H1 (cell line): ENCODE results near the gene DAPK2.

Experiments used
- MAX ChIP-seq: IDR thresholded peaks from 2 replicates; pipeline ENCODE4 v1.6.1; 2012; ENCODE audit warnings: inconsistent platforms
- RFX5 ChIP-seq: IDR thresholded peaks from 2 replicates; pipeline ENCODE4 v1.6.1; 2011; ENCODE audit warnings: low read depth, low read length, improper control_type of control experiment, borderline replicate concordance
- TAF1 ChIP-seq: IDR thresholded peaks from 2 replicates; pipeline ENCODE4 v1.6.1; 2011; ENCODE audit warnings: mild to moderate bottlenecking, low read depth, low read length

DNA sequence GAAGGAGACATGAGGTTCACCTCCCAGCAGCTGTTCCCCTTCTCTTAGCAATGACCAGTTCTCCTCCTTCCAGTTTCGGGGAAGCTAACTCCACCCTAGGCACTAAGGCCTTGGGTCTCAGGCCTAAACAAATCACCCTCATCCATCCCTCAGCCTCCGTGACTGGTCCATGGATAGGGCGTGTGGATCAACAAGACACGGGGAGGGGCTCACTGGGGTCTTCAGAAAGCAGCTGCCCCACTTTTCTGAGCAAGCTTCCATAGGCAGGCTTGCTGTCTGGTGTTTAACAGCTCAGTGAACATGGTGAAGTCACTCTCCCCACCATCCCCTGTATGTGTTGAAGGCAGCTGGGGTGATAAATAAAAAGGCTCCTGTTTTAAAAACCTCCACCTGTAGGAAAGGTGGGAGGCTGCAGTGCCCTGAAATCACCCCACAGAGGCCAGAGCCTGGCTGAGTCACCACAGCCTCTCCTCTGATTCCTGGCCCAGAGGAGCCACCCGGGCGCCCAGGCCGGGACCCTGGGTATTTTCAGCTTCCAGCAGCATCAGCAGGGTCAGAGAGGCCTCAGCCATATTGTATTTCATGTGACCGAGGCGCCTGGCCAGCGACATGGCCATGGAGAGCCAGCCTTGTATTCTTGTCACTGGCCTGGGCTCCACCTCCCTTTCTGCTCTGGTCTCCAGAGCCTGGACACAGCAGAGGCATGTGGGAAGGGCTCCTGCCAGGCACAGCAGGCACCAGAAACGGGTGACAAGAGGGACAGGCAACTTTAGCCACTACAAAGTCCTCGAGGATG is 152.2 kb downstream of the DAPK2 start:
- no peak for TF ChIP-seq TAF1
- TF ChIP-seq MAX = no peak
- TF ChIP-seq RFX5 = no peak
